Activated CD4-positive, alpha-beta T cell treated with anti-CD3 and anti-CD28 coated beads, Interleukin-2, amount 50 U/mL, for 24 hours (primary cell): ENCODE measurements around the gene CENPV.
"Not testable (repeated sequence)": the region's sequence is repeated elsewhere in the genome, so short reads cannot be mapped to it uniquely, and the experiment has no call there.

Experiments
- DNase-seq, 2 donors: peaks; one replicate each; pipeline ENCODE4 v3.0.0-alpha.2; 2020; ENCODE audit warnings: low read depth in 1 of 2, low spot score in 1 of 2

CENPV gene

DNA sequence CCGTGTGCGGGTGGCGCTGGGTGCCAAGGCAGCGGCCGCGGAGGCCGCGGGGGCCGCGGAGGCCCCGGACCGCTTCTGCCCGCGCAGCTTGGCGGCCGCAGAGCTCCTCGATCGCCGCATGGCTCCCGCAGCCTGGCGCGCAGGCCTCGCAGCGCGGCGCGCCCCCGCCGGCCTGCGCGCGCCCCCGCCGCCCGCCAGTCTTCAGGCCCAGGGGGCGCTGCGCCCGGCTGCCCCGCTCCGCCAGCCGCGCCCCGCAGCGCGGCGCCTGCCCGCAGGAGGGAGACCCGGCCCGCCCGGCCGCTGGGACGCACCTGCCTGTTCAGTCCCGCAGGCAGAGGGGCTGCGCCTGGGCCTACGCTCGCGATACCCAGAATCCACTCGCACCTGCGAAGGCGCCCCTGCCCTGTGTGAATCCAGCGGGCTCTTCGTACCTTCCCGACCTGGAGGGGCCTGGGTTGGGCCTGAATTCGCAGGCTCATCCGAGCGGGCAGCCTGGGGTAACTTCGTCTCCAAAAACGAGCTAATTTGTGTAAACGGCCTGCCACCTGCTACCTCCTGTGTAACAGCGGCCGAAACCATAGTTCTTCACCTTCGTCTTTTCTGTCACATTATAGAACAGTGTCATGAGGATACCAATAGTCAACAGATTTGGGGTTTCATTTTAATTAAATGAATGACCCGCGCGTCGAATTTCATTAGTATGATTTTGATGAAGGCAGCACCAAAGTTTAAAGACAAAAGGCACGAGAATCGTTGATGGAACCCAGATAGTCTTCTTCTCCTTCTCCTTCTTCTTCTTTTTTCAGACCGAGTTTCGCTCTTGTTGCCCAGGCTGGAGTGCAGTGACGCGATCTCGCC lies at the start of gene CENPV:
TSS of gene CENPV (minus strand) at position 153 of the 858 bp plus-strand sequence. CDS start at position 120, 33 bp downstream.
- peak in 1 of 2 donors; percentile 42 for DNase-seq

DNA sequence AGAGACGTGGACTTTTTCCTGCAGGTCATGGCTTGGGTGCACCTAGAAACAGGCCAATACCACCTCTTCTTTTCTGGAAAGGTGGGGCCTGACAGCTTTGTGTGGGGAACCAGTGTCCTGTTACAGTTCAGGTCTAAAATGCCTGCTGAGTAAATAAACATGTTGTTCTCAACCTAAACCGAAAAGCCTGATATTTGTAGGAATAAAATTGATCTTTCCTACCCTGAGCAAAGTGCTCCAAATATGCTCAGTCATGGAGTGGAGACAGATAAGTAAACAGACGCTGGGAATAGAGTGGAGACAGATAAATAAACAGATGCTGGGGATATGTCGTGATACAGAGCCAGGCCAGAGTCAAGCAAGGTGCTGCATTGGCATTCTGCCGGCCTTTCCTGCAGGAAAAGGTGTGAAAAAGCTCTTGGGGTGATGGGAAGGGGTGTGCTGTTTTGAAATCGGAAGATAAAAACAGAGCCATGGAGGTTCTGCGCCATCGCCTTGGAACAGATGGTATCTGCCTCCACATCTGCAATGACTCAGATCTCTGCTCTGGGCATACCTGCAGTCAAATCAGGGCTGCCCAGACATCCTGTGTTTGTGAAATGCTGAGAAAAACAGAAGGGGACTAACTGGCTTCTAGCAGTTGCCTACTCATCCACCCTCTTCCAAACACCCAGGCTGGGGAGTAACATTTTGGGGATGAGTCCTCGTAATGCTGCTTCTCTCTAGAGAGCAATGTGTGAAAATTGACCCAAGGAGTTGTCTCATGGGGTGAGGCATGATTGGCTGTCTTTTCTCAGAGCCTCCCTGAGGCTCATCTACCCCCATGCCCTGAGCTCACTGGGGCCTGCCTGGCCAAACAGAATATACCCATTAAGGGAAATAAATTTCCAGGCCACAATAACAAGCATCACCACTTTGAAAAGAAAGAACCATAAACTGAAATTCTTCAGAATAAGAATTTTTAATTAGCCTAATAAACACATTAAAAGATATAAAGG lies 45.3 kb upstream of the CENPV start:
- no peak for DNase-seq

DNA sequence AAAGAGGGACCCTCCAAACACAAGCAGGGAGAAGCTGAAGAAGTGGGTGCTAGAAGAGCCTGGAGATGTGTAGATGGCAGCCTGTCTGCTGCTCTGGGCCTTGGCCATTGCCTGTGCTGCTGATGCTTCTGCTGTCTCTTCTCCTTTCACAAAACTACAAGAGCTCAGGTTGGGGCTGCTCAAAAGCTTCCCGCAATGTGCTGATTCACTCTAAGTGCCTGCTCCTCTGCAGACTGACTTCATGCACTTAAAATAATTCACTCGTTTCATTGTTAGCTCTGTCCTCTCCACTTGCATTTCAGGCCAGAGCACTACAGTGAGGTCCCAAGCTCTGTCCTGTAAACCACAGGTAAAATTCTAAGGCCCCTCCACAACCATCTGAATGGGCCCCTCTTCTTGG lies 43.4 kb upstream of the CENPV start:
- not testable (repeated sequence) for DNase-seq

DNA sequence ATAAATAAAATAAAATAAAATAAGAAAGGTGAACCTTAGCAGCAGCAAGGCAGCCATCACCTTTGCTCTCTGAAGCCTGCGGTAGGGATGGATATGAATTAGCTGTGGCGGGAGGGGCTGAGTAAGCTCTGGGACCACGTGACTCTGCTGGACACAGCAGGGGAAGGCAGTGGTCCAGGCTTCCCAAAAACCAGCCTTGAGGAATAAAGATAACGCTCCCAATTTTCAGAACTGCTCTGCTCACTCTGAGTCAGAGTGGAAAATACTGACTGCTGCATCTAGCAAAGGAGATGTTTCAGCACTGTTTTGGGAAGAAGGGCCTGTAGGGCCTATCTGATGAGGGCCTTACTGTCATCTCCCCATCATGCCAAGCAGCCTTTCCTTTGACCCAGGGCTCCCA lies 42.6 kb upstream of the CENPV start:
- DNase-seq: not testable (repeated sequence)

DNA sequence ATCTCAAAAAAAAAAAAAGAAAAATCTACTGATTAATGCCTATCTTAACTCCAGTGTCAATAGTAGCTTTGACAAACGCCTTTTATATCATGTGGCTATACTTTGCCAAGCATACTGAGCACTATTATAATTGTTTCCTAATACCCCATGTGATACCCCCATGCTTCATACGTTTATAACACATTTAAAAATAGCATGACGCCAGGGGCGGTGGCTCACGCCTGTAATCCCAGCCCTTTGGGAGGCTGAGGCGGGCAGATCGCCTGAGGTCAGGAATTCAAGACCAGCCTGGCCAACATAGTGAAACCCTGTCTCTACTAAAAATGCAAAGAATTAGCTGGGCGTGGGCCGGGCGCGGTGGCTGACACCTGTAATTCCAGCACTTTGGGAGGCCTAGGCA lies 39.2 kb upstream of the CENPV start:
- not testable (repeated sequence) for DNase-seq

DNA sequence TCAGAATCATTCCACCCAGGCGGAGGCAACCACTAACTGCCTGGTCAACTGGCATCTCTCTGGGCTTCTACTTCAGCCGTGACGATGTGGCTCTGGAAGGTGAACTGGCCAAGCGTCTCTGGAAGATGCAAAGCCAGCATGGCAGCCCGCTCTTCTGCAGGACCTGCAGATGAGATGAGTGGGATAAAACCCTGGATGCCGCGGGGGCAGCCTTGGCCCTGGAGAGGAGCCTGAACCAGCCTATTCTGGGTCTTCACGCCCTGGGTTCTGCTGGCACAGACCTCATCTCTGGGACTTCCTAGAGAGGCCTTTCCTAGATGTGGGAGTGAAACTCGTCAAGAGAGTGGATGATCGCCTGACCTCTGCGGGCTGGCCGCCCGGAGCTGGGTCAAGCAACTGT lies 38.2 kb upstream of the CENPV start:
- no peak for DNase-seq

DNA sequence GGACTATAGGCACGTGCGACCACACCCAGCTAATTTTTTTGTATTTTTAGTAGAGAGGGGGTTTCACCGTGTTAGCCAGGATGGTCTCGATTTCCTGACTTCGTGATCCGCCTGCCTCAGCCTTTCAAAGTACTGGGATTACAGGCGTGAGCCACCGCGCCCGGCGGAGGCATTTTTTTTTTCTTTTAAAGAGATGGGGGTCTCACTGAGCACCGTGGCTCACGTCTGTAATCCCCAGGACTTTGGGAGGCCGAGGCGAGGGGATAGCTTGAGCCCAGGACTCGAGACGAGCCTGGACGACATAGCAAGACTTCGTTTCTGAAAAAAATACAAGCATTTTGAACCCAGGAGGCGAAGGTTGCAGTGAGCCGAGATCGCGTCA lies 32.8 kb upstream of the CENPV start:
- not testable (repeated sequence) for DNase-seq

DNA sequence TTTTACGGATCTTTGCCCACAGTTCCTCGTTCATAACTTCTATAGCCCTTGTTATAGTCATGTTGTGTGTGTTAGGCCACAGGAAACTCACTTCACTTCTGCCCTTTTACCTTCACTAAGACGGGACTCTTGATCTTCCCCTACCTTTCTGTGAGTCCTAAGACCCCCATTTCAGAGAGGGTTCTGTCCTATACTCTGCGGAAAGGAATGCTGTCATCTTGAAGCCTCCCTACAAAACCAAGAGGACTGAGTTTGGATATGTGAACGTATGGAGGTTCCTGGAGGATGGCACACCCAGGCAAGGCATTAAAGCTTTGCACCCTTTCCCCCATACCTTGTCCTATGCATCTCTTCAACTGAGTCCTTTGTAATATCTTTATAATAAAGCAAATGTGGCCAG lies 31.3 kb upstream of the CENPV start:
- no peak for DNase-seq

DNA sequence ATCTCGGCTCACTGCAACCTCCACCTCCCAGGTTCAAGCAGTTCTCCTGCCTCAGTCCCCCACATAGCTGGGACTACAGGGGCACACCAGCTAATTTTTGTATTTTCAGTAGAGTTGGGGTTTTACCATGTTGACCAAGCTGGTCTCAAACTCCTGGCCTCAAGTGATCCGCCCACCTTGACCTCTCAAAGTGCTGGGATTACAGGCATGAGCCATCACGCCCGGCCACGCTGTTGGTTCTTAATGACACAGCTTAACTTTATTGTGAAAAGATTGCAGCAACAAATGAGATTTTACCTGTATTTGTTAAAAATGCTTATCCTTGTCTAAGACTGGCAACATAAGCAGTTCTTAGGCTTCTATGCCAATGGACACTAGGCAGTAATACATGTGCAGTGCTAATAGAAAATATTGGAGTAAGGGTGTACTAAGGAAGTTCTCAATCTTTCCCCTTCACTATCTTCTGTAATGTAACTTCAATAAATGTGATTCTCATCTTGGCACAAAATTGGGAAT lies 30.6 kb upstream of the CENPV start:
- DNase-seq: no peak

DNA sequence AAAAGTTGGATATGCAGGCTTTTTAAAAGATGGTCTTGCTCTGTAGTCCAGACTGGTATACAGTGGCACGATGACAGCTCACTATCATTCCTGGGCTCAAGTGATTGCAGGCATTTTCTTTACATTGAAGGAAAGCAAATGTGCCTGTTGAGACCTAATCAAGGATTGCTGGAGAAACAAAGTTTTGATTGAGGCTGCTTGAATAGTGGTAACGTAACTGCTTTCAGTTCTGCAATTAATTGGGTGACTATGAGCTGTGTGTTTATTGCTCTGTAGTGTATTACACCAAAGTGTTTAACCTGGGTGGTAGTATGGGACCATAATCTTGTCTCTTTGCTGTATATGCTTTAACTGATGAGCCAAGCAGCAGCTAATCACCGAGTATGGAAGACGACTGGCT lies 29.9 kb upstream of the CENPV start:
- DNase-seq: no peak

DNA sequence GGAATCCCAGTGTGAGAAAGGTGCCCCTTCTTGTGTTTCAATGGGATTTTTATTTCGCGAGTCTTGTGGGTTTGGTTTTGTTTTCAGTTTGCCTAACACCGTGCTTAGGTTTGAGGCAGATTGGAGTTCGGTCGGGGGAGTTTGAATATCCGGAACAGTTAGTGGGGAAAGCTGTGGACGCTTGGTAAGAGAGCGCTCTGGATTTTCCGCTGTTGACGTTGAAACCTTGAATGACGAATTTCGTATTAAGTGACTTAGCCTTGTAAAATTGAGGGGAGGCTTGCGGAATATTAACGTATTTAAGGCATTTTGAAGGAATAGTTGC lies 28.2 kb upstream of the CENPV start:
- DNase-seq: no peak

DNA sequence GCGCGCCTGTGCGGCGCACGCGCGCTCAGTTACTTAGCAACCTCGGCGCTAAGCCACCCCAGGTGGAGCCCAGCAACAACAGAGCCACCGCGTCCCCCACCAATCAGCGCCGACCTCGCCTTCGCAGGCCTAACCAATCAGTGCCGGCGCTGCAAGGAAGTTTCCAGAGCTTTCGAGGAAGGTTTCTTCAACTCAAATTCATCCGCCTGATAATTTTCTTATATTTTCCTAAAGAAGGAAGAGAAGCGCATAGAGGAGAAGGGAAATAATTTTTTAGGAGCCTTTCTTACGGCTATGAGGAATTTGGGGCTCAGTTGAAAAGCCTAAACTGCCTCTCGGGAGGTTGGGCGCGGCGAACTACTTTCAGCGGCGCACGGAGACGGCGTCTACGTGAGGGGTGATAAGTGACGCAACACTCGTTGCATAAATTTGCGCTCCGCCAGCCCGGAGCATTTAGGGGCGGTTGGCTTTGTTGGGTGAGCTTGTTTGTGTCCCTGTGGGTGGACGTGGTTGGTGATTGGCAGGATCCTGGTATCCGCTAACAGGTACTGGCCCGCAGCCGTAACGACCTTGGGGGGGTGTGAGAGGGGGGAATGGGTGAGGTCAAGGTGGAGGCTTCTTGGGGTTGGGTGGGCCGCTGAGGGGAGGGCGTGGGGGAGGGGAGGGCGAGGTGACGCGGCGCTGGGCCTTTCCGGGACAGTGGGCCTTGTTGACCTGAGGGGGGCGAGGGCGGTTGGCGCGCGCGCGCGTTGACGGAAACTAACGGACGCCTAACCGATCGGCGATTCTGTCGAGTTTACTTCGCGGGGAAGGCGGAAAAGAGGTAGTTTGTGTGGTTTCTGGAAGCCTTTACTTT lies 27.6 kb upstream of the CENPV start, which contains the start of gene UBB:
TSS of gene UBB (plus strand) at position 452 of the 856 bp plus-strand sequence. CDS start 817 bp downstream, outside the sequence.
- DNase-seq: peak; percentile 78 to 92

DNA sequence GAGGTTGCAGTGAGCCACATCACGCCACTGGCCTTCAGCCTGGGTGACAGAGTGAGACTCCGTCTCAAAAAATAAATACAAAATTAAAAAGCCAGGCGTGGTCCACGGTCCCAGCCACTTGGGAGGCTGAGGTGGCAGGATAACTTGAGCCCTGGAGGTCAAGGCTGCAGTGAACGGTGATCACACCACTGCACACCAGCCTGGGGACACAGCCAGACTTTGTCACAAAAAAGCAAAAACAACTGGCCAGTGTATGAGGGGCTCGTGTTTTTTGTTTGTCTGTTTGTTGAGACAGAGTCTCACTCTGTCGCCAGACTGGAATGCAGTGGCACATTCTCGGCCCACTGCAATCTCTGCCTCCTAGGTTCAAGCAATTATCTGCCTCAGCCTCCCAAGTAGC lies 26.4 kb upstream of the CENPV start:
- no peak for DNase-seq

DNA sequence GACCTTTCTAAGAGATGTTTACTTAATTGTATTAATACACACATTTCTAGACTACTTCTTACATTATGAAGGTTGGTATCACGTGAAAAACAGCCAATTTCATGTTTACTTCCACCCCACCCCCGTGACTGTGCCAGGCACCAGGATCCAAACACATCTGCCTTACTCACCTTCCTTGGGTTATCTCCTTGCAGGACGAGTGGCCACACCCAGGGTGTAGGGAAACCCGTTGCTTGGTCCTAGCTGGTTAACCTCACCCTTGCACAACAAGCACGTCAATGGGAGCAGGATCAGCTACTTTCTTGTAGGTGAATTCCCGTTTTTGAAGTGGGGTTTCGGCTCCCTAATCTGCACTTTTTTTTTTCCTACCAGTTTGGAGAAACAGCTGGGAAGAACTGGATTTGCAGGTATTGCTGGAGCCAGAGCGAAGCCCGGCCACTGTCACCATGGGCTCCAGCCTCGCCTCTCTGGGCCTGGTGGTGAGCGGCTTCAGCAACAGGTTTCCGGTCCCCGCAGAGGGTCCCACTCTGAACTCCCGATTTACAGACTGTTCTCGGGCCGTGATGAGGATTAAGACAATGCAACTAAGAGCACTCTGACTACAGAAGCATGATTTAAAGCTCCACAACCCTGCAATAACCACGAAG lies 25.5 kb upstream of the CENPV start:
- DNase-seq: no peak

DNA sequence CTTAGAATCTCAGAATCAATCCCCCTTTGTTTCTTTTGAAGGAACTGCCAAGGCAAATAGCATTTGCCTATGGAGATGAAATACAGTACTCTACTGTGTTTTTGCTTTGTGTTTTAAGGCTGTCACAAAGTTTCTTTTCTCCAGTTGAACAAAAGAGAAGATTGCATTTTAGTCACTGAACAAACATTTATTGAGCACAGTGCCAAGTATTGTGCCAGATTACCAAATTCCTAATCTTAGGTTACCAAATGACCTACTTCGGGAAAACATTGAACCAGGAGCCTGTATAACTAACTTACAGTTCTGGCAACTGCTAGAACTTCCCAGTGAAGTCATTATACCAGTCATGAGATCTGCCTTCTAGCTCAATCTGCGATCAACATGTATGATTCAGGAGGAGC lies 24.7 kb upstream of the CENPV start:
- DNase-seq: no peak

DNA sequence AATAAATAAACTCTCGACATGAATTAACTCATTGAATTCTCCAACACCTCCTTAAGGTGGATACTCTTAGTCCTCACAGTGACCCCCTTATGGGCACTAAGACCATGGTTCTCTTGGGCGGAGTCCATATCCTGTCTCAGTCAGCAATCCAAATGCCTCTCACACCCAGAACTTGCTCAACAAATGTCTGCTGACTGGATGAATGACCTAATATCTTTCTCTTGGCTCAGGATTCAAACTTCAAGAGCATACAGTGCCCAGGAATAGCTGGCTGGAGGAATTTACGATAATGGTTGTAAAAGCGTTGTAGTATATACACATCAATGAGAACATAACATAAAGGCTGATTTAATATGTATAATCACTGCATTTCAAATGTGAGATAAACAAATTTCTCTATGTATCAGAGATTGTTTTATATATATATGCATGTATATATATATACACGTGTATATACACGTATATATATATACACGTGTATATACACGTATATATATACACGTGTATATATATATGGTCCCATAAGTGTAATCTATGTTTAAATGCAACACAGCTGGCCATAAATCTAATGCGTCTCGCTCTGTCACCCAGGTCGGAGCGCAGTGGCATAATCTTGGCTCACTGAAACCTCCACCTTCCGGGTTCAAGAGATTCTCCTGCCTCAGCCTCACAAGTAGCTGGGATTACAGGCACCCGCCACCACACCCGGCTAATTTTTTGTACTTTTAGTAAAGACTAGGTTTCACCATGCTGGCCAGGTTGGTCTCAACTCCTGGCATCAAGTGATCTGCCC lies 21.1 kb upstream of the CENPV start:
- no peak for DNase-seq

DNA sequence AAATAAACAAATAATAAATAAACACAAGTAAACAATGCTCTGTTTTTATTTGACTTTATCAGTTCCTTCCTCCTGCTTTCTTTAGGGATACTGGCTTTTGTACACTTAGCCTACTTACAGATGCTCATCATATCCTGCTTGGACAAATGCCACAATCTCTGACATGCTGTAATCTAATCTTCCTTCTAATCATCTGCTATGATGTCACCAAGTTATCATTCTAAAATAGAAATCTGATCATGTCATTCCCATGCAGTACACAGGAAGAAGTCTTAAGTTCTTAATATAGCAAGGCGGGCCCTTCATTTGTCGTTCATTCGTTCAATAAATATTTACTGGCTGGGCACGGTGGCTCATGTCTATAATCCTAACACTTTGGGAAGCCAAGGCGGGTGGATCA lies 18.5 kb upstream of the CENPV start:
- DNase-seq: no peak

DNA sequence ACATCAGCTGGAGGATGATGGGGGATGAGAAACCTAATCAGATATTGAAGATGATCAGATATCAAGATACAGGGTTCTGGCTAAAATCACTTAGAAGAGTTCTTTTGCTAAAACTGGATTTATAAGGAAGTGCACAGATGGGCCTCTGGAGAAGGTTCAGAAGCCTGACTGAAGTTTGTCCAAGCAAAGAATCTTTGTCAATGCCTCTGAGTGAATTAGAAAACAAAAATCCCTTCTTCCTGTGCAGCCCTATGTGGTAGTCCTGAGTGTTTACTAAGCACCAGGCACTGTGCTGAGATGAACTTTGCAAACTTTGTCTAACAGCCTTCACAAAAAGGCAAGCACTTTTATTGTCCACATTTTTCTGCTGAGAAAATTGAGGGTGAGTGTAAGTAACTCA lies 11.4 kb upstream of the CENPV start:
- no peak for DNase-seq

DNA sequence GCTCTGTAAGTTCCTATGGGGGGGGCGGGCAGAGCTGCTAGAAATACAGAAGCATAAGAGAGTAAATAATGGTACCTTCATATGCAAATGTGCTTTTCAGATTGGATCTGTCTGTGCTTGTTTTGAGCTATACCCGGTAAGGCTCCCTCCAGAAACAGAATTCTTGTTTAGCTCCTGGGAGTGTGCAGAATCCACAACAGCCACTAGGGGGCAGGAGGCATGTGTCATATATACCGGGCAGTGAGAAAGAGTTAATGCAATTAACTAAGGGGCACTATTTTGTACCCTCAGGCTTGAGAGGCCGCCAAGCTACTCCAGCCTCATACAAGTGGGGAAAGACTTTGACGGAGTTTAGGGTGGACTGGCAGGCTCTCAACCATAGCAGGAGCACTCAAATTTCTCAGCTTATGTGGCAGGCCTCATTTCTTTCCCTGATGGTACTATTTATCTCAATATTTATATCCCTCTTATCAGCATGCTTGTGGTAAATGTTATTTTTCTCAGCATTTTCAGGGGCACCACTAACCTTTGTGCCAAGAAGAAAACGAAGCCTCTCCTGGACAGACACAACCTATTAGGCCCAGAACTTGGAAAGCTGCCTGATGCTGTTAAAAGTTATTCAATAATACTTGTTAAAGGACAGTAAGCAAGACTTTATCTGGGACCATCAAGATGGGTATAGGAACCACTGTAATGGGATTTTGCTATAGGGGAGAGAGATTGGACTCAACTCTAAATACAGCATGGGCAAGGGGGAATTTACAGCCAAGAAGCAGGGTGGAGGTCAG lies 10.7 kb upstream of the CENPV start:
- peak; percentile 43 to 76 for DNase-seq
